Measurements from ENCODE around the gene SSBP3.
A peak's percentile ranks its signal among the peaks of the same experiment; 100 is the strongest.

SSBP3 gene

GRCh38 chr1:54342742-54343687 is 63.2 kb downstream of the SSBP3 start:
- no peaks in the 10 kb centered on the region for H3K9me3 Mint-ChIP-seq
- H3K4me3 Mint-ChIP-seq: no peak overlapping the region
- H3K4me1 Mint-ChIP-seq: peaks cover 55% of the 10 kb centered on the region
- no peak for ATAC-seq
- no peak for DNase-seq
- no peaks in the 10 kb centered on the region for H3K27me3 Mint-ChIP-seq
- H3K27ac Mint-ChIP-seq: peak overlapping the region; percentile 49 to 68

DNA sequence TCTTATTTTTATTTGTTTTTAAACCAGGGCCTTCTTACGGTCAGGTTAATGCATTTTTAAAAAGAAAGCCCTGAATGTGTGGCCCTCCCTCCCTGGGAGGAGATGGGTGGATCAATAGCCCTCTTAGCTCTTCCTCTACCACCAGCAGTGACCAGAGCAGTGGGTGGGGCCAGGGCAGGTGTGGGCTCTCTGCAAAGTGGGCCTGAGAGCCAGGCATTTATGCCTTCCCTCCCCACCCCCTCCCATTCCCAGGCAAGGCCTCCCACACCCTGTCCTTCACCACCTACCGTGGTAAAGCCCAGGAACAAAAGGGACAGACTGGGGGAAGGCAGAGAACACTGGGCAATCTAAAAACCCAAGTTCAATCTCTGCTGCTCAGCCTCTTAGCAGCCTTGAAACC is 63.9 kb downstream of the SSBP3 start:
- ATAC-seq (no peak), DNase-seq (no peak)
- no peak overlapping the region for H3K4me3 Mint-ChIP-seq
- H3K27me3 Mint-ChIP-seq: no peaks in the 10 kb centered on the region
- no peak overlapping the region for H3K27ac Mint-ChIP-seq
- H3K4me1 Mint-ChIP-seq: peaks cover 51% of the 10 kb centered on the region
- H3K9me3 Mint-ChIP-seq: no peaks in the 10 kb centered on the region

- Mint-ChIP-seq H3K4me3 (no peak overlapping the region), H3K9me3 (no peaks in the 10 kb centered on the region), H3K4me1 (peaks cover 51% of the 10 kb centered on the region), H3K27me3 (no peaks in the 10 kb centered on the region), H3K27ac (peak overlapping the region in 1 of 2 donors; percentile 90)
- ATAC-seq: no peak
- no peak for DNase-seq
Observed at GRCh38 chr1:54341763-54342162, 64.4 kb downstream of the SSBP3 start.

DNA sequence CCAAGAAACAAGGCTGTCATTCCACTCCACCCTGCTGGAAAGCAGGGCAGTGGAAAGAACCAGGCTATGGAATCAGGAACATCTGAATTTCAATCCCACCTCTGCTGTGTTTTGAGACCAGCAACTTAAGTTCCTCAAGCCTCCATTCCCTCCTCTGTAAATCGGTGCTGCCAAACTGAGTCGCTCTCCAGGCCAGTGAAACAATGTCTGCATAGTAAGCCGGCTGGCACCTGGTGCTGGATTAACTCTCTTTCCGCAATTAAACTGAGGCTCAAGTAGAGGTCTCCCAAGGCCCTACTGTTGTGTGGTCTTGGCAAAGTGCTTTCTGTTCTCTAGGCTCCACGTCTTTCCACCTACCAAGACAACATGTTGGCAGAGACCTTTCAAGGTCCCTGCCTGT is 65.3 kb downstream of the SSBP3 start:
- peaks cover 57% of the 10 kb centered on the region for H3K4me1 Mint-ChIP-seq
- H3K9me3 Mint-ChIP-seq: no peaks in the 10 kb centered on the region
- DNase-seq (no peak), ATAC-seq (no peak)
- H3K27me3 Mint-ChIP-seq: no peaks in the 10 kb centered on the region
- no peak overlapping the region for H3K27ac Mint-ChIP-seq
- no peak overlapping the region for H3K4me3 Mint-ChIP-seq

- no peaks in the 10 kb centered on the region for H3K9me3 Mint-ChIP-seq
- DNase-seq: no peak
- H3K27ac Mint-ChIP-seq: peak overlapping the region in 1 of 2 donors; percentile 81
Observed at GRCh38 chr1:54340434-54340833, 65.8 kb downstream of the SSBP3 start.

GRCh38 chr1:54339126-54339525 is 67.1 kb downstream of the SSBP3 start:
- no peak for DNase-seq
- H3K9me3 Mint-ChIP-seq: no peaks in the 10 kb centered on the region
- no peak for ATAC-seq
- no peaks in the 10 kb centered on the region for H3K27me3 Mint-ChIP-seq
- no peak overlapping the region for H3K4me3 Mint-ChIP-seq
- no peak overlapping the region for H3K27ac Mint-ChIP-seq
- peaks cover 59% of the 10 kb centered on the region for H3K4me1 Mint-ChIP-seq

More at GRCh38 chr1:54340434-54340833, 65.8 kb downstream of the SSBP3 start:
- H3K4me3 Mint-ChIP-seq: no peak overlapping the region
- H3K4me1 Mint-ChIP-seq: peaks cover 61% of the 10 kb centered on the region
- ATAC-seq: no peak
- no peaks in the 10 kb centered on the region for H3K27me3 Mint-ChIP-seq

DNA sequence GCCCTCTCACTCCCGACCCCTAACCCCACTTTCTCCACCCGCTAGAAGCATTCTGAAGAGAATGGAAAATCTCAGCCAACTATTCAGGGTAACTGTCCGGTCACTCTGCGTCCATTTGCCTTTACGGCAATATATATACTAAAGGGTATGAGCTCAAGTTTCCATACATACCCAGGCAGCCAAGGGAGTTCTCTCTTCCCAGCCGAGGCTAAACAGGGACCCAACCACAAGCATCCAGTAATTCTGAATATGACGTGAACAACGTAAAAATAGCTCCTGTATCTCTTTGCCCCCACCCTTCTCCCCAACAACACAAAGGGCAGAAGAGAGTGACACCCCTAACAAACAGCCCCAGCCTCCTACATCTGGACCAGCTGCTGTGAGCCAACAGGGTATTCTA is 67.7 kb downstream of the SSBP3 start:
- Mint-ChIP-seq H3K4me3 (no peak overlapping the region), H3K27me3 (no peaks in the 10 kb centered on the region), H3K27ac (no peak overlapping the region), H3K4me1 (peaks cover 57% of the 10 kb centered on the region), H3K9me3 (no peaks in the 10 kb centered on the region)
- DNase-seq (no peak), ATAC-seq (no peak)

GRCh38 chr1:54337928-54338327 is 68.3 kb downstream of the SSBP3 start:
- H3K4me1 Mint-ChIP-seq: peaks cover 57% of the 10 kb centered on the region

DNA sequence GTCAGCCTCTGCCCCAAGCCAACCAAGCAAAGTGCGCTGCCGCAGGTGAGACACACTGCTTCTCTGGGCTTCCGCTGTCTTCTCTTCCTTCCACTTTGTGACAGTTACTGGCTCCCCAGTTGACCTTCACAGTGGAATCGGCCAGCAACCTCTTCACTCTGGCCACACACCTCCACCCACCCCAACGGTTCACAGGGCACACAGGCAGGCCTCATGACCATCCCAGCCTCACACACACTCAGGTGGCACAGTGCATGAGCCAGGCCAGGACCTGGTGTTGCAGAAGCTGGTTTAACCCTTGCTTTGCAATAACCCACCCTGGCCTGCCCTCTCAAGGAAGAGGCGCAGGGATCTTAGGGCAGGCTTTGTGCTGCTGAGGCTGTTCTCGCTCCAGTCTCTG is 69.2 kb downstream of the SSBP3 start:
- no peak for DNase-seq
- Mint-ChIP-seq H3K9me3 (no peaks in the 10 kb centered on the region), H3K4me1 (peaks cover 63% of the 10 kb centered on the region), H3K27ac (no peak overlapping the region), H3K27me3 (no peaks in the 10 kb centered on the region), H3K4me3 (no peak overlapping the region)
- ATAC-seq: no peak

More at GRCh38 chr1:54337928-54338327, 68.3 kb downstream of the SSBP3 start:
- Mint-ChIP-seq H3K9me3 (no peaks in the 10 kb centered on the region), H3K27ac (no peak overlapping the region), H3K4me3 (no peak overlapping the region), H3K27me3 (no peaks in the 10 kb centered on the region)
- no peak for DNase-seq
- ATAC-seq: no peak

GRCh38 chr1:54336116-54336515 is 70.1 kb downstream of the SSBP3 start:
- no peak for DNase-seq
- Mint-ChIP-seq H3K9me3 (no peaks in the 10 kb centered on the region), H3K27ac (peak overlapping the region in 1 of 2 donors; percentile 19), H3K4me1 (peaks cover 66% of the 10 kb centered on the region), H3K27me3 (no peaks in the 10 kb centered on the region), H3K4me3 (no peak overlapping the region)
- no peak for ATAC-seq

DNA sequence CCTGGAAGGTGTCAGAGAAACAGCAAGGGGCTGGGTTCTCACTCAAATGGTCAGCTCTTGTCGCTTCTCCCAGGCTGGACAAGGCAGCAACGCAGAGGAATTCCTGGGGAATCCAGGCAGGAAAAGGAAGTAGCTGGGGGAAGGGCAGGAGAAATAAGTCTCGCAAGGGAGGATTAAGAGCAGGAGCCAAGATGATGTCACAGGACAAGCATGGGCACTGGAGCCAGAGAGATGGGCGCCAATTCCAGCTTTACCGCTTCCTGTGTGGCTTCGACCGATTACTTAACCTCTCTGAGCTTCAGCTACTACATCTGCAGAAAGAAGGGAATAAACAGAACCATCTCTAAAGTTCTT is 70.5 kb downstream of the SSBP3 start:
- H3K4me3 Mint-ChIP-seq: no peak overlapping the region
- peaks cover 66% of the 10 kb centered on the region for H3K4me1 Mint-ChIP-seq
- ATAC-seq (no peak), DNase-seq (no peak)
- H3K27ac Mint-ChIP-seq: no peak overlapping the region
- H3K27me3 Mint-ChIP-seq: no peaks in the 10 kb centered on the region
- no peaks in the 10 kb centered on the region for H3K9me3 Mint-ChIP-seq

DNA sequence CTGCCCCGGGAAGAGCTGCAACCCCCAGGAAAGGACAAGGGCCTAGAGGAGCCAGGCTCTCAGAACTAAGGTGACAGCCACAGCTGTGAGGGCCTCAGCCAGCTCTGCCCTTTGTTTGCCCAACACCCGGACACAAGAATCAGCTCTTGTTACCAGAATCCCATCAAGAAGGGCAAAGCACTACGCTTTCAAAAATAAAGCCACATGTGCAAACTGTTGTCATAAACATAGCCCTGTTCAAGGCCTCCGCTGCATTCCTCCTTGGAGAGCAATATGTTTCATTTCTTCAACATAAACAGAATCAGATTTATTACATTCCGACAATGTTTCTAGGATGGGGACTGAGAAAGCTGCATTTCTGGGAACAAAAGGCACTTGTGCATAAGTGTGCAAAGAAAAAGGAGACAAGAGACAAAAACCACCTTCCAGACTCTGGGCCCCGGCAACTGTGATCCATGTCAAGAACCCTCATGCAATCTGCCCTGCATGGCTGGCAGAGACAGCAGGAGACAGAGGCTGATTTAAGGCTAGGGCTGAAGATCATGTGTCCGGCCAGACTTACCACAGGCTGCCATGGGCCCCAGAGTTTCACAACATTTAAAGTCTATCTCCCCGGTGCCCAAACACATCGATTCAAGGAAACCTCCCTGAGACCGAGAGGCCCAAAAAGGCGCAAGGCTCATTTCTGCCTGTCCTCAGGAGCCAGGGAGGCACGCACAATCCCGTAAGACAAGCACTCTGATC is 71.0 kb downstream of the SSBP3 start:
- Mint-ChIP-seq H3K4me1 (peaks cover 66% of the 10 kb centered on the region), H3K27ac (no peak overlapping the region), H3K27me3 (no peaks in the 10 kb centered on the region), H3K9me3 (no peaks in the 10 kb centered on the region), H3K4me3 (no peak overlapping the region)
- DNase-seq: no peak
- ATAC-seq: no peak

- H3K27ac Mint-ChIP-seq: peak overlapping the region in 1 of 2 donors; percentile 45
- peaks cover 72% of the 10 kb centered on the region for H3K4me1 Mint-ChIP-seq
- DNase-seq (no peak), ATAC-seq (no peak)
- no peak overlapping the region for H3K4me3 Mint-ChIP-seq
- no peaks in the 10 kb centered on the region for H3K9me3 Mint-ChIP-seq
- H3K27me3 Mint-ChIP-seq: no peaks in the 10 kb centered on the region
Observed at GRCh38 chr1:54332781-54333585, 73.2 kb downstream of the SSBP3 start.

DNA sequence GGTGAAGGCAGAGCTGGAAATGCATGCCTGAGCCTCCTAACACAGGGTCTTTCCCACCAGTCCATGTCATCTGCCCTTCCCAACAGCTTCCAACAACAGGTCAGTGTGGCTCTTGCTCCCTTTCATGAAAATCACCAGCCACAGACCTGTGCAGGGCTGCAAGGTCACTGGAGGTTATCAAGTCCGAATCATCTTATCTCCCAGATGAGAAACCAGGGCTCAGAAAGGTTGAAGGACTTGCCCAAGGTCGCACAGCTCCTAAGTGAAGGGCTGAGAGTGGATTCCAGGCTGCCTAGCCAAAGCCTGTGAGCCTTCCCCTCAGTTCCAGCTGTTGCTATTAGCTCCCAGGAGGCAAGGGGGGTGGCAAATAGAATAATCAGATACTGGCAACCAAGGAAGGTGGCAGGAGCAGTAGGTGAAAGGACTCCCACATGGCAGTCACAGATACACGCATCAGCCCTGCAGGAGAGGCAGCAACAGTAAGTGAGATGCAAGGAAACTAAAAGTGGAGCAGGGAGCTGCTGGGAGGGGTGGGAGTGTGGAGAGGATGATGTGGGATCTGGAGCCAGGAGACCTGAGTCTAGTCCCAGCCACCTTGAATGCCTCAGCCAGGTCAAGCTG is 74.2 kb downstream of the SSBP3 start:
- no peaks in the 10 kb centered on the region for H3K9me3 Mint-ChIP-seq
- peaks cover 80% of the 10 kb centered on the region for H3K4me1 Mint-ChIP-seq
- H3K27me3 Mint-ChIP-seq: no peaks in the 10 kb centered on the region
- no peak overlapping the region for H3K4me3 Mint-ChIP-seq
- ATAC-seq: no peak
- no peak for DNase-seq
- H3K27ac Mint-ChIP-seq: peak overlapping the region; percentile 63 to 69

GRCh38 chr1:54331091-54331772 is 75.0 kb downstream of the SSBP3 start:
- no peaks in the 10 kb centered on the region for H3K9me3 Mint-ChIP-seq
- no peak for DNase-seq
- H3K4me3 Mint-ChIP-seq: no peak overlapping the region
- ATAC-seq: no peak
- peaks cover 85% of the 10 kb centered on the region for H3K4me1 Mint-ChIP-seq
- no peaks in the 10 kb centered on the region for H3K27me3 Mint-ChIP-seq
- no peak overlapping the region for H3K27ac Mint-ChIP-seq

All from stimulated activated naive CD8-positive, alpha-beta T cell treated with anti-CD3 and anti-CD28 coated beads, Interleukin-15, amount 100 ng/mL, for 72 hours (primary cell).